Measurements from ENCODE around the gene ABAT.
"Not testable (repeated sequence)": the region's sequence is repeated elsewhere in the genome, so short reads cannot be mapped to it uniquely, and the experiment has no call there.

ABAT gene

GRCh38 chr16:8742068-8742467 lies 67.7 kb downstream of the ABAT start:
- no peak for DNase-seq (ENCODE audit: low read depth)

GRCh38 chr16:8748944-8749343 lies 74.5 kb downstream of the ABAT start:
- DNase-seq (ENCODE audit: low read depth), result not testable (repeated sequence)

GRCh38 chr16:8751481-8752311 lies 77.3 kb downstream of the ABAT start:
- DNase-seq (ENCODE audit: low read depth), result no peak

- DNase-seq (ENCODE audit: low read depth), result no peak
Observed at GRCh38 chr16:8752706-8753105, 78.3 kb downstream of the ABAT start.

- DNase-seq (ENCODE audit: low read depth), result no peak
Observed at GRCh38 chr16:8753416-8754054, 79.1 kb downstream of the ABAT start.

GRCh38 chr16:8756755-8757154 lies 82.3 kb downstream of the ABAT start:
- DNase-seq (ENCODE audit: low read depth), result no peak

- DNase-seq (ENCODE audit: low read depth), result no peak
Observed at GRCh38 chr16:8758022-8758421, 83.6 kb downstream of the ABAT start.

- no peak for DNase-seq (ENCODE audit: low read depth)
Observed at GRCh38 chr16:8760021-8760420, 85.6 kb downstream of the ABAT start.

- DNase-seq (ENCODE audit: low read depth), result no peak
Observed at GRCh38 chr16:8761078-8761477, 86.7 kb downstream of the ABAT start.

GRCh38 chr16:8762254-8762653 lies 87.8 kb downstream of the ABAT start:
- no peak for DNase-seq (ENCODE audit: low read depth)

GRCh38 chr16:8763083-8763482 lies 88.7 kb downstream of the ABAT start:
- no peak for DNase-seq (ENCODE audit: low read depth)

GRCh38 chr16:8763899-8764298 lies 89.5 kb downstream of the ABAT start:
- DNase-seq (ENCODE audit: low read depth), result no peak

GRCh38 chr16:8764525-8765250 lies 90.3 kb downstream of the ABAT start:
- DNase-seq (ENCODE audit: low read depth), result no peak

- no peak for DNase-seq (ENCODE audit: low read depth)
Observed at GRCh38 chr16:8767176-8767575, 92.8 kb downstream of the ABAT start.

- DNase-seq (ENCODE audit: low read depth), result no peak
Observed at GRCh38 chr16:8768283-8768682, 93.9 kb downstream of the ABAT start.

GRCh38 chr16:8768692-8769091 lies 94.3 kb downstream of the ABAT start:
- no peak for DNase-seq (ENCODE audit: low read depth)

GRCh38 chr16:8773537-8773936 lies 99.1 kb downstream of the ABAT start:
- no peak for DNase-seq (ENCODE audit: low read depth)

GRCh38 chr16:8774208-8774607 lies 99.8 kb downstream of the ABAT start:
- DNase-seq (ENCODE audit: low read depth), result no peak

GRCh38 chr16:8775359-8775758 lies 100.9 kb downstream of the ABAT start:
- no peak for DNase-seq (ENCODE audit: low read depth)

- no peak for DNase-seq (ENCODE audit: low read depth)
Observed at GRCh38 chr16:8776129-8776584, 101.7 kb downstream of the ABAT start.

GRCh38 chr16:8777217-8777616 lies 102.8 kb downstream of the ABAT start:
- DNase-seq (ENCODE audit: low read depth), result no peak

- DNase-seq (ENCODE audit: low read depth), result no peak
Observed at GRCh38 chr16:8781797-8782196, 107.4 kb downstream of the ABAT start.

- DNase-seq (ENCODE audit: low read depth), result no peak
Observed at GRCh38 chr16:8782673-8783072, 108.3 kb downstream of the ABAT start.
